ENCODE results near the gene PPRC1. TPM values are rescaled to one million over a fixed set of nuclear protein-coding genes. Genes with fewer than 3 reads are reported as not detected.

PPRC1 gene
- polyA plus RNA-seq, 1 donor, result 33.9 TPM

DNA sequence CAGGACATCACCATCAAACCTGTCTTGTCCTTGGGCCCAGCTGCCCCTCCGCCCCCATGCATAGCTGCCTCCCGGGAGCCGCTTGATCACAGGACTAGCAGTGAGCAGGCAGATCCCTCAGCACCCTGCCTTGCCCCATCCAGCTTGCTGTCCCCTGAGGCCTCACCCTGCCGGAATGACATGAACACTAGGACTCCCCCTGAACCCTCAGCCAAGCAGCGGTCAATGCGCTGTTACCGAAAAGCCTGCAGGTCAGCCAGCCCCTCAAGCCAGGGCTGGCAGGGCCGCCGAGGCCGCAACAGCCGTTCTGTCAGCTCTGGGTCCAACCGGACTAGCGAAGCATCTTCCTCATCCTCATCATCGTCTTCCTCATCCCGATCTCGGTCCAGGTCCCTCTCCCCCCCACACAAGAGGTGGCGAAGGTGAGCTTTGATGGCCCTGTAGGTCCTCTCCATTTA, 14.2 kb downstream of the PPRC1 start:
- no peak for DNase-seq
- peaks cover 73% of the 10 kb centered on the region for H3K36me3 ChIP-seq (ENCODE audit: control insufficient read depth, insufficient read depth, low read length)
- H3K4me1 ChIP-seq (ENCODE audit: control insufficient read depth, insufficient read depth, low read length), result peaks cover 12% of the 10 kb centered on the region
- no peaks in the 10 kb centered on the region for H3K27me3 ChIP-seq (ENCODE audit: control insufficient read depth, insufficient read depth, low read length)
- no peaks in the 10 kb centered on the region for H3K9me3 ChIP-seq (ENCODE audit: control insufficient read depth, low read depth, low read length)
- WGBS (ENCODE audit: insufficient coverage, low lambda C conversion rate), result no CpG with 5 or more reads among the region's 17 CpGs
- no peak overlapping the region for H3K4me3 ChIP-seq (ENCODE audit: low read length)
- H3K27ac ChIP-seq (ENCODE audit: low read length), result no peak overlapping the region

DNA sequence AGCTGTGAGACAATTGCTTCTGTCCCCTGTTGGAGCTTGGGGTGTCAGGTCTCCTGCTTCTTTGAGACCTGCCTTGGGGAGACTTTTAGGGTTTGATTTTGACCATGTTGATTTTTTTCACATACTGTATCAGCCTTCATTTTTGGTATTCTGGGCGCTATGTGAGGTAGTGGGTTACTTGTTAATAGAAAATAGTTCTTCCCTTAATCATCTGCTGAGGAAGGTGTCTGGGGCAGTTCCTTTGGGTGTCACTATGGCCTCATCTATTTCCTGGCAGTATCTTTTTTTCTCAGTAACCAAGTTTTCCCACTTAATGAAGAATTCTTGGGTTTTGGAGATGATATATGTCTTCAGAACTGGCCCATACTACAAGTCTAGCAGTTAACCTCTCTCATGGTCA, 14.7 kb downstream of the PPRC1 start:
- Histone ChIP-seq H3K9me3 (ENCODE audit: control insufficient read depth, low read depth, low read length) (no peaks in the 10 kb centered on the region), H3K27ac (ENCODE audit: low read length) (no peak overlapping the region), H3K27me3 (ENCODE audit: control insufficient read depth, insufficient read depth, low read length) (no peaks in the 10 kb centered on the region), H3K4me3 (ENCODE audit: low read length) (no peak overlapping the region), H3K36me3 (ENCODE audit: control insufficient read depth, insufficient read depth, low read length) (peaks cover 72% of the 10 kb centered on the region), H3K4me1 (ENCODE audit: control insufficient read depth, insufficient read depth, low read length) (peaks cover 12% of the 10 kb centered on the region)
- no peak for DNase-seq
- no CpG with 5 or more reads among the region's 1 CpG for WGBS (ENCODE audit: insufficient coverage, low lambda C conversion rate)

DNA sequence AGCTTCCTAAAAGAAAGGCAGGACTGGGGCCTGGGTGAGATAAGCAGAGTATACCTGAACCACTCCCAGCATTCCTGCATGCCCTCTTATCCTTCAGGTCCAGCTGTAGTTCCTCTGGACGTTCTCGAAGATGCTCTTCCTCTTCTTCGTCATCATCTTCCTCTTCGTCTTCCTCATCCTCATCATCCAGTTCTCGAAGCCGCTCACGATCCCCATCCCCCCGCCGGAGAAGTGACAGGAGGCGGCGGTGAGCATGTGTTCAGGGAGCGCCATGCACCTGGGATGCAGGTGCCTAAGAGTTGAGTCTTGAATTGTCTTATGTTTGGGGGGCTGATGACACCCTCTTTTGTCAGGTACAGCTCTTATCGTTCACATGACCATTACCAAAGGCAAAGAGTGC, 15.4 kb downstream of the PPRC1 start:
- no peak overlapping the region for H3K4me3 ChIP-seq (ENCODE audit: low read length)
- peaks cover 66% of the 10 kb centered on the region for H3K36me3 ChIP-seq (ENCODE audit: control insufficient read depth, insufficient read depth, low read length)
- no peaks in the 10 kb centered on the region for H3K27me3 ChIP-seq (ENCODE audit: control insufficient read depth, insufficient read depth, low read length)
- no peak overlapping the region for H3K27ac ChIP-seq (ENCODE audit: low read length)
- H3K9me3 ChIP-seq (ENCODE audit: control insufficient read depth, low read depth, low read length), result no peaks in the 10 kb centered on the region
- H3K4me1 ChIP-seq (ENCODE audit: control insufficient read depth, insufficient read depth, low read length), result peaks cover 16% of the 10 kb centered on the region
- 80% methylated on average over 1 of the region's 13 CpGs for WGBS (ENCODE audit: insufficient coverage, low lambda C conversion rate)
- DNase-seq, result no peak

DNA sequence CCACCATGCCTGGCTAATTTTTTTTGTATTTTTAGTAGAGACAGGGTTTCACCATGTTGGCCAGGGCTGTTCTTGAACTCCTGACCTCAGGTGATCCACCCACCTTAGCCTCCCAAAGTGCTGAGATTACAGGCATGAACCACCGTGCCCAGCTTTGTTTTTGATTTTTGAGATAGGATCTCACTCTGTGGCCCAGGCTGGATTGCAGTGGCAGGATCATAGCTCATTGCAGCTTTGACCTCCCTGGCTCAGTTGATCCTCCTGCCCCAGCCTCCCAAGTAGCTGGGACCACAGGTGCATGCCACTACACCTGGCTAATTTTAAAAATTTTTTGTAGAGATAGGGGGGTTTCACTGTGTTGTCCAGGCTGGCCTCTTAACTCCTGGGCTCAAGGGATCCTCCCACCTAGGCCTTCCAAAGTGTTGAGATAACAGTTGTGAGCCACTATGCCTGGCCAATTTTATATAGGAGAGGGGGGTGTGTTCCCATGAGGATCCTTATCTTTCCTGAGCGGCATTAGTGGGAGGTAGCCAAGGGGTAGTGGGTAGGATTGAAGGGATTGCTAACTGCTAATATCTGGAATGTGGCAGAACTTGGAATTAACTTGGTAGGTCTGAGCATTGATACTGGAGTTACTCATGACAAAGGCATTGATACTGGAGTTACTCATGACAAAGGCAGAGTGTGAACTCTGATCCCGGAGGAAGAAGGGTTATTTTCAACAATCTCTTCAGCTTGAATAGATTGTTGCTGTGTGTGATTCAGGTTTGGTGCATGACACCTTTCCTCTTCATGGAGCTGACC, 18.3 kb downstream of the PPRC1 start:
- H3K27ac ChIP-seq (ENCODE audit: low read length), result peak overlapping the region; percentile 91
- H3K27me3 ChIP-seq (ENCODE audit: control insufficient read depth, insufficient read depth, low read length), result no peaks in the 10 kb centered on the region
- H3K36me3 ChIP-seq (ENCODE audit: control insufficient read depth, insufficient read depth, low read length), result peaks cover 52% of the 10 kb centered on the region
- peak overlapping the region; percentile 90 for H3K4me3 ChIP-seq (ENCODE audit: low read length)
- DNase-seq, result peak; percentile 26 to 67
- H3K4me1 ChIP-seq (ENCODE audit: control insufficient read depth, insufficient read depth, low read length), result peaks cover 19% of the 10 kb centered on the region
- WGBS (ENCODE audit: insufficient coverage, low lambda C conversion rate), result no CpG with 5 or more reads among the region's 3 CpGs
- H3K9me3 ChIP-seq (ENCODE audit: control insufficient read depth, low read depth, low read length), result no peaks in the 10 kb centered on the region

DNA sequence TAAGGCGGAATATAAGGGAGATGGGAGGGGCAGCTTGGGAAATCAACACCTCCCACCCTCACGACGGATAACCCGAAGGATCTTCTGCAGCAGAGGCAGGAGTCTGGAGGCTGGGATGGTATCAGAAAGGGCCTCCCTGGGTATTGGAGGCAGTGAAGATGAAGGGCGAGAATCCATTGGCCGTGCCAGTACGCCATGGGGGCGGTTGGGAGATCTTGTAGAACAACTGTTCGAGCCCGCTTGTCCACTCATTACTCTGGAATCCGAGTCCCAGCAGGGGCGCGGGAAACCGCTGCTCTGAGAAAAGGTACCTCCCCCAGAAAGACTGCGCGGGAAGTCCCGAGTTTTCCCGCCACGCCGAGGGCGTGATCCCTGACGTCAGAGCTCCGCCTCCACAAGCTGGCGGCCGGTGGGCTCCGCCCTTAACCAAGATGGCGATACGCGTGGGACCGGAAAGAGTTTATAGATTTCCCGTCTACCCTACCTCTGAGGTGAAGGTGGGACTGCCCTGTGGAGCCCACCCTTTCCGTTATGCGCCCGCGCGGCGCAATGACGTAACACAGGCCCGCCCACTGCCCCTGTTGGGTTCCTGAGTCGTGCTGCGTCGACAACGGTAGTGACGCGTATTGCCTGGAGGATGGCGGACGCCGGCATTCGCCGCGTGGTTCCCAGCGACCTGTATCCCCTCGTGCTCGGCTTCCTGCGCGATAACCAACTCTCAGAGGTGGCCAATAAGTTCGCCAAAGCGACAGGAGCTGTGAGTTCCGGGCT, 19.1 kb downstream of the PPRC1 start, which contains the start of gene NOLC1:
NOLC1 (plus strand) TSS at position 616 of the 771 bp plus-strand sequence; CDS start at position 638, 22 bp downstream.
- Histone ChIP-seq H3K9me3 (ENCODE audit: control insufficient read depth, low read depth, low read length) (no peaks in the 10 kb centered on the region), H3K27ac (ENCODE audit: low read length) (peak within 1 kb of the TSS; percentile 91), H3K27me3 (ENCODE audit: control insufficient read depth, insufficient read depth, low read length) (no peaks in the 10 kb centered on the region), H3K4me1 (ENCODE audit: control insufficient read depth, insufficient read depth, low read length) (peaks cover 19% of the 10 kb centered on the region), H3K4me3 (ENCODE audit: low read length) (peak within 1 kb of the TSS; percentile 90), H3K36me3 (ENCODE audit: control insufficient read depth, insufficient read depth, low read length) (peaks cover 45% of the 10 kb centered on the region)
- DNase-seq, result peak; percentile 99 to 100
- no CpG with 5 or more reads among the region's 59 CpGs for WGBS (ENCODE audit: insufficient coverage, low lambda C conversion rate)

DNA sequence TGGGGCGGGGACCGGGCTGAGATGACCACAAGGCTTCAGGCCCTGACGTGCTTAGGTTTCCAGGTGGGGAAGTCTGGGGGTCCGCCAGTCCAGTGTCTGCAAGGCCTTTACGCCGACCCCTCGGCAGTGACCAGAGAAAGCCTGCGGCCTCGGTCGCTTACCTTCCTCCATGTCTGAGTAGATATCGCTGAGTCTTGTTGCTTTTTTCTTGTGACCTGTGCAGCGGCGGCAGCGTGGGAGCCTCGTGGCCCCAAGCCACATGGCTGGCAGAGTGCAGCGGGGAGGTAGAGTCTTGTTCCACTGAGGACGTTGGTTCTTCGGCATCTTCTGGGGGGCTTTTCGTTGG, 19.7 kb downstream of the PPRC1 start:
- Histone ChIP-seq H3K27ac (ENCODE audit: low read length) (peak overlapping the region; percentile 91), H3K4me3 (ENCODE audit: low read length) (peak overlapping the region; percentile 90), H3K36me3 (ENCODE audit: control insufficient read depth, insufficient read depth, low read length) (peaks cover 46% of the 10 kb centered on the region), H3K9me3 (ENCODE audit: control insufficient read depth, low read depth, low read length) (no peaks in the 10 kb centered on the region), H3K4me1 (ENCODE audit: control insufficient read depth, insufficient read depth, low read length) (peaks cover 19% of the 10 kb centered on the region), H3K27me3 (ENCODE audit: control insufficient read depth, insufficient read depth, low read length) (no peaks in the 10 kb centered on the region)
- no peak for DNase-seq
- no CpG with 5 or more reads among the region's 19 CpGs for WGBS (ENCODE audit: insufficient coverage, low lambda C conversion rate)

DNA sequence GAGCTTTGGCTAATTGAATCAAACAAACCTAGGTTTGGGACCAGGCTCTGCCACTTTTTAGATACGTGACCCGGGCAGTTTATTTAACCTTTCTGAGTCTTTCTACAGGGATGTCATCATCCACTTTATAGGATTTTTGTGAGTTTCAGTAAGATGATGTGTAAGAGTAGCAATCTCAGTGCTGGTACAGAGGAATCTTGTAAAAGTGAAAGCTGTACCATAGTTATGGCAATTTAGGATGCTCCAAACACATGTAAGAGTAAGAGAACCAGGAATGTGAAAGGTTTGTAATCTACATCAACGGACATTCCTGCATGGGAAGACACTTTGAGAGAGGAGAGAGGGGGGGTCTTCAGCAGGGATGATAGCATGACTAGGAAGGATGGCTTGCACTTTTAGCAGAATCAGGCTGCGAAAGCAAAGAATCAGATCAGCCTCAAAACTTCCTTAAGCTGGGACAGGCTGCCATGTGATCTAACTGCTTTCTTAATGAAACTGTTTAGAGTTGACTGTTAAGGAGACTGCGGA, 20.3 kb downstream of the PPRC1 start:
- no CpG with 5 or more reads among the region's 5 CpGs for WGBS (ENCODE audit: insufficient coverage, low lambda C conversion rate)
- peak overlapping the region; percentile 91 for H3K27ac ChIP-seq (ENCODE audit: low read length)
- peaks cover 19% of the 10 kb centered on the region for H3K4me1 ChIP-seq (ENCODE audit: control insufficient read depth, insufficient read depth, low read length)
- peak overlapping the region; percentile 90 for H3K4me3 ChIP-seq (ENCODE audit: low read length)
- DNase-seq, result no peak
- no peaks in the 10 kb centered on the region for H3K27me3 ChIP-seq (ENCODE audit: control insufficient read depth, insufficient read depth, low read length)
- peaks cover 46% of the 10 kb centered on the region for H3K36me3 ChIP-seq (ENCODE audit: control insufficient read depth, insufficient read depth, low read length)
- H3K9me3 ChIP-seq (ENCODE audit: control insufficient read depth, low read depth, low read length), result no peaks in the 10 kb centered on the region

DNA sequence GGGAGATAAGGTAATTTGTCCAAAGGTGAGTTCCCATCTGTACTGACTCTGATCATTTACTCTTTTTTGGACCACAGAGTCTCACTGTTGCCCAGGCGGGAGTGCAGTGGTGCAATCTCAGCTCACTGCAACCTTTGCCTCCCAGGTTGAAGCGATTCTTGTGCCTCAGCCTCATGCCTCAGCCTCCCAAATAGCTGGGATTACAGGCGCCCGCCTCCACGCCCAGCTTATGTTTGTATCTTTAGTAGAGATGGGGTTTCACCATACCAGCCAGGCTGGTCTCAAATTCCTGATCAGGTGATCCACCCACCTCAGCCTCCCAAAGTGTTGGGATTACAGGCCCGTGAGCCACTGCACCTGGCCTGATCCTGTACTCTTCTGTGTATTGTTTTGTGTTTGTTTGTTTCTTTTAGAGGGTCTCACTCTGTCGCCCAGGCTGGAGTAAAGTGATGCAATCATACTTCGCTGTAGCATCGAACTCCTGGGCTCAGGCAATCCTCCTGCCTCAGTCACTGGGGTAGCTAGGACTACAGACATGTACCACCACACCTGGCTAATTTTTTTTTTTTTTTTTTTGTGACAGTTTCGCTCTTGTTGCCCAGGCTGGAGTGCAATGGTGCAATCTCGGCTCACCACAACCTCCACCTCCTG, 21.8 kb downstream of the PPRC1 start:
- Histone ChIP-seq H3K4me3 (ENCODE audit: low read length) (no peak overlapping the region), H3K4me1 (ENCODE audit: control insufficient read depth, insufficient read depth, low read length) (peaks cover 19% of the 10 kb centered on the region), H3K36me3 (ENCODE audit: control insufficient read depth, insufficient read depth, low read length) (peaks cover 45% of the 10 kb centered on the region), H3K27ac (ENCODE audit: low read length) (no peak overlapping the region), H3K9me3 (ENCODE audit: control insufficient read depth, low read depth, low read length) (no peaks in the 10 kb centered on the region), H3K27me3 (ENCODE audit: control insufficient read depth, insufficient read depth, low read length) (no peaks in the 10 kb centered on the region)
- DNase-seq, result no peak
- WGBS (ENCODE audit: insufficient coverage, low lambda C conversion rate), result 100% methylated on average over 1 of the region's 11 CpGs

DNA sequence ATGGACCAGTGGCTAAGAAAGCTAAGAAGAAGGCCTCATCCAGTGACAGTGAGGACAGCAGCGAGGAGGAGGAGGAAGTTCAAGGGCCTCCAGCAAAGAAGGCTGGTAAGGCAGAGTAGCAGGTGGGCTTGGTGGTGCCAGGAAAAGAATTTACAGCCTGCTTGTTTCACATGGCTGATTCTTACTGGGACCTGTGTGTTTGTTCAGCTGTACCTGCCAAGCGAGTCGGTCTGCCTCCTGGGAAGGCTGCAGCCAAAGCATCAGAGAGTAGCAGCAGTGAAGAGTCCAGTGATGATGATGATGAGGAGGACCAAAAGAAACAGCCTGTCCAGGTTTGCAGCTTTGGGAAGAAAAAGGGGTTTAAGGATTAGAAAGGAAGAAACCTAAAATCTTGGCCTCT, 24.4 kb downstream of the PPRC1 start:
- no peak for DNase-seq
- no peak overlapping the region for H3K27ac ChIP-seq (ENCODE audit: low read length)
- H3K4me3 ChIP-seq (ENCODE audit: low read length), result no peak overlapping the region
- H3K36me3 ChIP-seq (ENCODE audit: control insufficient read depth, insufficient read depth, low read length), result peaks cover 61% of the 10 kb centered on the region
- no peaks in the 10 kb centered on the region for H3K27me3 ChIP-seq (ENCODE audit: control insufficient read depth, insufficient read depth, low read length)
- no peaks in the 10 kb centered on the region for H3K9me3 ChIP-seq (ENCODE audit: control insufficient read depth, low read depth, low read length)
- peaks cover 7% of the 10 kb centered on the region for H3K4me1 ChIP-seq (ENCODE audit: control insufficient read depth, insufficient read depth, low read length)
- WGBS (ENCODE audit: insufficient coverage, low lambda C conversion rate), result no CpG with 5 or more reads among the region's 3 CpGs

DNA sequence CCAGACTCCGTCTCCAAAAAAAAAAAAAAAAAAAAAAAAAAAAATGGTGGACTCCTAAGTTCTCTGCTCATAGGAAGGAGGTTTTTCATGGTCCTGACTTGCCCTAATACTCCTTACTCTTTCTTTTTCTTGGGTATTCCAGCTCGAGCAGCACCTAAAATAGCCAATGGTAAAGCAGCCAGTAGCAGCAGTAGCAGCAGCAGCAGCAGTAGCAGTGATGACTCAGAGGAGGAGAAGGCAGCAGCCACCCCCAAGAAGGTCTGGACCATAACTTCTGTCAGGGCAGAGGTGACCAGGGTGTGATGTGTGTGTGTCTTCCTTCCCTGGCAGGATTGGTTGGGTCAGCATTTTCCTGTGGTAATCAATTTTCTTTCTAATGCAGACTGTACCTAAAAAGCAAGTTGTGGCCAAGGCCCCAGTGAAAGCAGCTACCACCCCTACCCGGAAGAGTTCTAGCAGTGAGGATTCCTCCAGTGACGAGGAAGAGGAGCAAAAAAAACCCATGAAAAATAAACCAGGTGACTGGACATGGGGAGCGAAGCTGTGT, 26.3 kb downstream of the PPRC1 start:
- Histone ChIP-seq H3K27ac (ENCODE audit: low read length) (no peak overlapping the region), H3K27me3 (ENCODE audit: control insufficient read depth, insufficient read depth, low read length) (no peaks in the 10 kb centered on the region), H3K36me3 (ENCODE audit: control insufficient read depth, insufficient read depth, low read length) (peaks cover 74% of the 10 kb centered on the region), H3K4me3 (ENCODE audit: low read length) (no peak overlapping the region), H3K4me1 (ENCODE audit: control insufficient read depth, insufficient read depth, low read length) (no peaks in the 10 kb centered on the region), H3K9me3 (ENCODE audit: control insufficient read depth, low read depth, low read length) (no peaks in the 10 kb centered on the region)
- WGBS (ENCODE audit: insufficient coverage, low lambda C conversion rate), result 100% methylated on average over 1 of the region's 5 CpGs
- DNase-seq, result no peak
